ENCODE data around the gene MACROD2.

MACROD2 gene

DNA sequence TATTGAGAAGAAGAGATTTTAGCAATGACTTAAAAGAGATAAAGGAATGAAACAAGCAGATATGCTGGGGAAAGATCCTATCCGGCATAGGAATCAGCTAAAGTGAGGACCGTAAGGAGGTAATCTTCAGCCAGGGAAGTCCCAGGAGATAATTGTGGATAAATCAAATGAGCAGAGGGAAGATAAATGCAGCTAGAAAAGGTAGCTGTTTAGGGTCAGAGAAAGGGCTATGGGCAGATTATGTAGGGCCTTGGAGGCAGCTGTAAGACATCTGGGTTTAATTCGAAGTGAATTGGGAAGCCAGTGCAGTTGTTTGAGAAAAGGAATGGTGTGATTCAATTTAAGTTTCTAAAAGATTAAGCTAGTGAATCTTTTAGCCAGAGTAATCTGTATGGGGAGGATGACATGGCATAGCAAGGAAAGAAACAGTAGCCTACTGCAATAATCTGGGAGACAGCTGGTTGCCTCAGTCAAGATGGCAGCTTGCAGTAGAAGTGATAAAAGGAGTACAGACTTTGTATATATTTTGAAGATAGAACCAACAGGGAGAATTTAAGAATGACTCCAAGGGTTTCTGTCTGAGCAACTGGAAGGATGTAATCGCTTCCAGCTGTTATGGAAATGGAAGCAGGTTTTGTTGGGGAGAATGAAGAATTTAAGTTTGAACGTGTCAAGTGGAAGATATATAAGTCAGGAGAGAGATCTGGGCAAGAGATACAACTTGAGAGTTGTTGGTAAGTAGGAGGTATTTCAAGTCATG lies 894.4 kb downstream of the MACROD2 start:
- no peak for DNase-seq (ENCODE audit: low read depth)
- in situ Hi-C loops (cut with HindIII; ENCODE audit: low sequenced_read_pairs), result no loop called here
- H3K4me3 ChIP-seq (ENCODE audit: low read depth, low read length), result no peak overlapping the region
- TF ChIP-seq, protein P1, sequence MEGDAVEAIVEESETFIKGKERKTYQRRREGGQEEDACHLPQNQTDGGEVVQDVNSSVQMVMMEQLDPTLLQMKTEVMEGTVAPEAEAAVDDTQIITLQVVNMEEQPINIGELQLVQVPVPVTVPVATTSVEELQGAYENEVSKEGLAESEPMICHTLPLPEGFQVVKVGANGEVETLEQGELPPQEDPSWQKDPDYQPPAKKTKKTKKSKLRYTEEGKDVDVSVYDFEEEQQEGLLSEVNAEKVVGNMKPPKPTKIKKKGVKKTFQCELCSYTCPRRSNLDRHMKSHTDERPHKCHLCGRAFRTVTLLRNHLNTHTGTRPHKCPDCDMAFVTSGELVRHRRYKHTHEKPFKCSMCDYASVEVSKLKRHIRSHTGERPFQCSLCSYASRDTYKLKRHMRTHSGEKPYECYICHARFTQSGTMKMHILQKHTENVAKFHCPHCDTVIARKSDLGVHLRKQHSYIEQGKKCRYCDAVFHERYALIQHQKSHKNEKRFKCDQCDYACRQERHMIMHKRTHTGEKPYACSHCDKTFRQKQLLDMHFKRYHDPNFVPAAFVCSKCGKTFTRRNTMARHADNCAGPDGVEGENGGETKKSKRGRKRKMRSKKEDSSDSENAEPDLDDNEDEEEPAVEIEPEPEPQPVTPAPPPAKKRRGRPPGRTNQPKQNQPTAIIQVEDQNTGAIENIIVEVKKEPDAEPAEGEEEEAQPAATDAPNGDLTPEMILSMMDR (IDR thresholded peaks at IDR 0.05; ENCODE audit: low read depth, low read length, missing control alignments), result no peak

DNA sequence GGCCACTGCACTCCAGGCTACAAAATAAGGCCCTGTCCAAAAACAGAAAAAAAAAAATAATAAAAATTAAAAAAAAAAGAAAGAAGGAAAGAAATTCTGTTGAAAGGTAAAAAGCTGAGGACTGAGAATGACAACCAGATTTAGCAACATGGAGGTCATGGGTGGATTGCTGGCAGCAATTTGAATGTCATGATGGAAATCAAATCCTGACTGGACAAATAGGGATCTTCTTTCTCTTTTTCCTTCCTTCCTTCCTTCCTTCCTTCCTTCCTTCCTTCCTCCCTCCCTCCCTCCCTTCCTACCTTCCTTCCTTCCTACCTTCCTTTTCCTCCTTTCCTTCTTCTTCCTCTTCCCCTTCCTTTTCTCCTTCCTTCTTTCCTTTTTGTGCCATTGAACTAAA lies 895.4 kb downstream of the MACROD2 start:
- in situ Hi-C loops (cut with HindIII; ENCODE audit: low sequenced_read_pairs), result no loop called here
- no peak overlapping the region for H3K4me3 ChIP-seq (ENCODE audit: low read depth, low read length)
- DNase-seq (ENCODE audit: low read depth), result no peak
- TF ChIP-seq, protein P1 (IDR thresholded peaks at IDR 0.05; ENCODE audit: low read depth, low read length, missing control alignments), result no peak

DNA sequence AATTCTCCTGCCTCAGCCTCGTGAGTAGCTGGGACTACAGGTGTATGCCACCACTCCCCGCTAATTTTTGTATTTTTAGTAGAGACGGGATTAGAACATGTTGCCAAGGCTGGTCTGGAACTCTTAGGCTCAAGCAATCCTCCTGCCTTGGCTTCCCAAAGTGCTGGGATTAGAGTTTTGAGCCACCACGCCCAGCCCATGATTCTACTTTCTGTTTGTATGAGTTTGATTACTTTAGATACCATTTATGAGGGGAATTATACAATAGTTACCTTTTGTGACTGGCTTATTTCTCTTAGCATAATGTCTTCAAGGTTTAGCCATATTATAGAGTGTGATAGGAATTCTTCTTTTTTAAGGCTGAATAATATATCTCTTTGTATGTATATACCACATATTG lies 897.5 kb downstream of the MACROD2 start:
- TF ChIP-seq, protein P1 (IDR thresholded peaks at IDR 0.05; ENCODE audit: low read depth, low read length, missing control alignments), result no peak
- H3K4me3 ChIP-seq (ENCODE audit: low read depth, low read length), result no peak overlapping the region
- in situ Hi-C loops (cut with HindIII; ENCODE audit: low sequenced_read_pairs), result no loop called here
- DNase-seq (ENCODE audit: low read depth), result no peak

DNA sequence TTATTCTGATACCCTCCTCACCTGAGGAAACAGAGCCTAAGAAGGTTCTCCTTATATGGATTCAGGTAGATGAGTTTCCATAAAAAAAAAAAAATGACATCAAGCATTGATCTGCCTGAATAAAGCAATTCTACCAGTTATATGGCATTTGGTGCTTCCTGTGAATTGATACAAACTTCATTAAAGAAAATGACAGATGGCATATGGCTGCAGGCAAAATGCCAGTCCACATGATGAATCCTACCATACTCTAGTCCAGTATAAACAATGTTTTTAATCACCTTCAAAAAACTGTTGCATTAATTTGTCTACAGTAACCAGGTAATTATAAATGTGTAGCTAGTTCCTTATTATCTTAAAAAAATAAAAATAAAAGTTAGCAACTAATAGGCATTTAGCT lies 901.3 kb downstream of the MACROD2 start:
- DNase-seq (ENCODE audit: low read depth), result no peak
- in situ Hi-C loops (cut with HindIII; ENCODE audit: low sequenced_read_pairs), result no loop called here
- no peak overlapping the region for H3K4me3 ChIP-seq (ENCODE audit: low read depth, low read length)
- TF ChIP-seq, protein P1 (IDR thresholded peaks at IDR 0.05; ENCODE audit: low read depth, low read length, missing control alignments), result no peak

DNA sequence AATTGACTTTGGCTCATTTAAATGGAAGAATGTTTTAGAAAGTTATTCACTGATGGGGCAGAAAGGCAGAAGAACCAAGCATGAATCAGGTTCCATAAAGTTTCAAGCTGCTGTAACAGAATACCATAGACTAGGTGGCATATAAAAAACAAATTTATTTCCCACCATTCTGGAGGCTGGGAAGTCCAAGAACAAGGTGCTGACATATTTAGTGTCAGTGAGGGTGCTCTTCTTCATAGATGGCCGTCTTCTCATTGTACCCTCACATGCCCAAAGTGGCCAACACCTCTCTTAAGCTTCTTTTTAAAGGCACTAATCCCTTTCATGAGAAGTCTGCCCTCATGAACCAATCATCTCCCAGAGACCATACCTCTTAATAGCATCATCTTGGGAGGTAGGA lies 902.3 kb downstream of the MACROD2 start:
- TF ChIP-seq, protein P1 (IDR thresholded peaks at IDR 0.05; ENCODE audit: low read depth, low read length, missing control alignments), result no peak
- no peak overlapping the region for H3K4me3 ChIP-seq (ENCODE audit: low read depth, low read length)
- in situ Hi-C loops (cut with HindIII; ENCODE audit: low sequenced_read_pairs), result no loop called here
- no peak for DNase-seq (ENCODE audit: low read depth)

DNA sequence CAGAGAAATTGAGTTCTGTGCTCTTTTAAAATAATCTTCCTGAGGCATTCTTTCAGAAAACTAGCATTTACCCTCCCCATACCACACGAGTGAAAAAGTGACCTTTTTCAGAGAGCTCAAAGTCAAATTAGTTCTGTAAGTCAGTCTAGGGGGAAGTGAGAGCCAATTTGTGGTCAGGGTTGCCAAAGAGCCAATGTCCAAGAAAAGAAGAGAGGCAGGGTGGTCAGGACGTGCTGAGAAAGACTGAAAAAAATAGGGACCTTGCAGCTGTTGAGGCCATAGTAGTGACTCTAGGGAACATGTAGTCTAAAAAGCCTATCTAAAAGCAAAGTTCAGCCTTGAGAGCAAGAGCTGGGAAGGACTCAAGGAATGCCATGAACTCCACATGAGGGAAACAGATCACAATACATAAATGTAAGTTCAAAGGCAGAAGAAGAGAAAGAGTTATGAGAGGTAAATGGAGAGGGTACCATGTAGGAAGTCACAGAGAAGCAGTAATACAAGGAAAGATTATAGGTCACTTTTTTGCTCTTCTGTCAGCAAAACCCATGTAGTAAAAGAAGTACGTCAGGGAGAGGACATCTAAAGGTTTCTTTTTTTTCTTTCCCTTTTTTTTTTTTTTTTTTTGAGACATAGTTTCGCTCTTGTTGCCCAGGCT lies 907.2 kb downstream of the MACROD2 start:
- TF ChIP-seq, protein P1 (IDR thresholded peaks at IDR 0.05; ENCODE audit: low read depth, low read length, missing control alignments), result no peak
- no peak for DNase-seq (ENCODE audit: low read depth)
- no peak overlapping the region for H3K4me3 ChIP-seq (ENCODE audit: low read depth, low read length)
- in situ Hi-C loops (cut with HindIII; ENCODE audit: low sequenced_read_pairs), result no loop called here

All from astrocyte of the cerebellum (primary cell).